Large intestine (tissue), 3 donors: ENCODE measurements around the gene TGM5. TPM values are rescaled to one million over a fixed set of nuclear protein-coding genes. Genes with fewer than 3 reads are reported as not detected.

Experiments used
- DNase-seq, 2 donors: peaks; one replicate each; pipeline versions ENCODE4 v3.0.0 to v3.0.0-alpha.2; 2013
- H3K27ac ChIP-seq: one replicate; pipeline ENCODE4 v1.5.1; 2013; ENCODE audit warnings: low read length
- H3K27me3 ChIP-seq: 2 replicates; pipeline ENCODE4 v1.6.1; 2013; ENCODE audit warnings: low read length; ENCODE audit not compliant: control insufficient read depth, insufficient read depth
- H3K36me3 ChIP-seq: 2 replicates; pipeline ENCODE4 v1.6.1; 2013; ENCODE audit warnings: low read length; ENCODE audit not compliant: control insufficient read depth, insufficient read depth
- H3K4me1 ChIP-seq: one replicate; pipeline ENCODE4 v1.6.1; 2013; ENCODE audit warnings: low read length; ENCODE audit not compliant: control insufficient read depth, insufficient read depth
- H3K4me3 ChIP-seq: one replicate; pipeline ENCODE4 v1.5.1; 2013; ENCODE audit warnings: low read length
- H3K9me3 ChIP-seq: one replicate; pipeline ENCODE4 v1.6.1; 2013; ENCODE audit warnings: mild to moderate bottlenecking, low read depth, low read length, moderate library complexity; ENCODE audit not compliant: control insufficient read depth
- WGBS: methylation state at CpG from one replicate; pipeline ENCODE4 v1.1.5; 2013; ENCODE audit warnings: low lambda C conversion rate; ENCODE audit not compliant: insufficient coverage; 5-methylcytosine and 5-hydroxymethylcytosine counted together
- polyA plus RNA-seq: library from polyadenylated mRNA; unstranded; fragments of 120-200 nt; gene quantifications from one replicate; pipeline ENCODE4 v1.2.1, GENCODE V29; 2013

TGM5 gene
- polyA plus RNA-seq, 1 donor = 0.03 TPM

DNA sequence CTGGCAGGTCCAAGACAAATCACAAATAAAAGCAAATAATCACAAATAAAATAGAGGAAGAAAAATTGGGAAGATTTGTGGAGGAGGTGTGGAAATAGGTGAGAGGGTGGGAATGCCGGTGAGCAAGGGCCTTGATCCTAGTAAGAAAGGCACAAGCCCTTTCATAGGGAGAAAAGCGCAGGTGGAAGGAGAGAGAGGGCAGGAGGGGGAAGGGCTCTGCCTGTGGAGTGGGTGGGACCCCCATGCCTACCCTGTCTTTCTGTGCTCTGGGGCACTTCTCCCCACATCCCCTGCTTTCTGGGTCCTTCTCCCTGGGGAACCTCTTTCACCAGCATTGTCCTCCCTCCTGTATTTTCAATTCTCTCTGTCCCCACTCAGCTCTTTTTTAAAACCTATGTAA is 711 bp upstream of the TGM5 start:
- Histone ChIP-seq H3K27me3 (peaks cover 24% of the 10 kb centered on the region), H3K36me3 (no peaks in the 10 kb centered on the region), H3K27ac (no peak overlapping the region), H3K9me3 (no peaks in the 10 kb centered on the region), H3K4me3 (no peak overlapping the region), H3K4me1 (no peaks in the 10 kb centered on the region)
- WGBS = no CpG with 5 or more reads among the region's 2 CpGs
- DNase-seq = no peak

DNA sequence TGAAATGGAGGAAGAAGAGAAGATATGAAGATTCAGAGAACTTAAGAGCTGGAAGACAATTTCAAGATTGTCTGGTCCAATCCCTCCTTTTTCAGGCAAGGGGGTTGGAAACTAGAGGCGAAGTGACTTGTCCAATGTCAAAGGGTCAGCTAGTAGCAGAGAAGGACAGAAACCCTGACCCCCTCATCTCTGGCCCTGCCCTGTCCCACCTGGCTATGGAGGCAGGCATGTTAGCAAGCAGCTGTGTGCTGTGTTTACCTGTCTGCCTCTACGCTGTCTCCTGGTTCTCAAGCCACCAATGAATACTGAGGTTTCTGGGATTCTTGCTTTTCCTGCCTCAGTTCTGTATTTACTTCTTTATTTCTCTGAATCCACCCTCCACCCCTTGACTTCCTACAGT is 342 bp downstream of the TGM5 start:
- no peak overlapping the region for H3K4me3 ChIP-seq
- H3K4me1 ChIP-seq = no peaks in the 10 kb centered on the region
- DNase-seq = no peak
- no peaks in the 10 kb centered on the region for H3K9me3 ChIP-seq
- no peaks in the 10 kb centered on the region for H3K36me3 ChIP-seq
- no peak overlapping the region for H3K27ac ChIP-seq
- 100% methylated on average over 1 of the region's 2 CpGs for WGBS
- peaks cover 24% of the 10 kb centered on the region for H3K27me3 ChIP-seq

GRCh38 chr15:43260011-43260615 is 6.6 kb downstream of the TGM5 start:
- no peaks in the 10 kb centered on the region for H3K36me3 ChIP-seq
- DNase-seq = no peak
- H3K4me1 ChIP-seq = no peaks in the 10 kb centered on the region
- H3K27ac ChIP-seq = no peak overlapping the region
- no peaks in the 10 kb centered on the region for H3K9me3 ChIP-seq
- WGBS = no CpG with 5 or more reads among the region's 19 CpGs
- H3K4me3 ChIP-seq = no peak overlapping the region
- H3K27me3 ChIP-seq = peaks cover 17% of the 10 kb centered on the region

GRCh38 chr15:43258781-43259180 is 7.9 kb downstream of the TGM5 start:
- Histone ChIP-seq H3K27ac (no peak overlapping the region), H3K4me3 (no peak overlapping the region), H3K36me3 (no peaks in the 10 kb centered on the region), H3K9me3 (no peaks in the 10 kb centered on the region), H3K4me1 (no peaks in the 10 kb centered on the region), H3K27me3 (peaks cover 14% of the 10 kb centered on the region)
- WGBS = no CpG with 5 or more reads among the region's 8 CpGs
- no peak for DNase-seq

DNA sequence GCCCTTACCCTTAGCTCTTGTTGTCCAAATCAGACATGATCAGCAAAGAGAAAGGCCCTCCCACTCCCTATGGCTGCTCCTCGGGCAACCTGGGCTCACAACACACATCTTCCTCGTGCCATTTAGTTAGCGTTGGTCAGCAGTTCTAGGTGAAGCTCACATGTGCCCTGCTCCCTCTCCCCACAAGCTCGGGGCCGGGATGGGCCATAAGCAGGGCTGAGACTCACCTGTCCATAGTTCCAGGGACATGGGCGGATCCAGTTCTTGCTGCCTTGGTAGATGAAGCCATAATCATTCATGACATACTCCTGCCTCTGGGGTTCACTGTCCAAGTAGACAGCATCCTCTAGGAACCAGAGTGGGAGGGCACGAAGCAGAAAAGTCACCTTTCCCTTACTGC is 10.4 kb downstream of the TGM5 start:
- Histone ChIP-seq H3K27ac (no peak overlapping the region), H3K9me3 (no peaks in the 10 kb centered on the region), H3K4me3 (no peak overlapping the region), H3K36me3 (no peaks in the 10 kb centered on the region), H3K4me1 (no peaks in the 10 kb centered on the region), H3K27me3 (peaks cover 12% of the 10 kb centered on the region)
- DNase-seq = no peak
- WGBS = no CpG with 5 or more reads among the region's 7 CpGs

GRCh38 chr15:43255376-43255775 is 11.4 kb downstream of the TGM5 start:
- Histone ChIP-seq H3K9me3 (no peaks in the 10 kb centered on the region), H3K27me3 (peaks cover 12% of the 10 kb centered on the region), H3K4me1 (no peaks in the 10 kb centered on the region), H3K4me3 (no peak overlapping the region), H3K36me3 (no peaks in the 10 kb centered on the region), H3K27ac (no peak overlapping the region)
- no peak for DNase-seq
- 67% methylated on average over 1 of the region's 2 CpGs for WGBS

DNA sequence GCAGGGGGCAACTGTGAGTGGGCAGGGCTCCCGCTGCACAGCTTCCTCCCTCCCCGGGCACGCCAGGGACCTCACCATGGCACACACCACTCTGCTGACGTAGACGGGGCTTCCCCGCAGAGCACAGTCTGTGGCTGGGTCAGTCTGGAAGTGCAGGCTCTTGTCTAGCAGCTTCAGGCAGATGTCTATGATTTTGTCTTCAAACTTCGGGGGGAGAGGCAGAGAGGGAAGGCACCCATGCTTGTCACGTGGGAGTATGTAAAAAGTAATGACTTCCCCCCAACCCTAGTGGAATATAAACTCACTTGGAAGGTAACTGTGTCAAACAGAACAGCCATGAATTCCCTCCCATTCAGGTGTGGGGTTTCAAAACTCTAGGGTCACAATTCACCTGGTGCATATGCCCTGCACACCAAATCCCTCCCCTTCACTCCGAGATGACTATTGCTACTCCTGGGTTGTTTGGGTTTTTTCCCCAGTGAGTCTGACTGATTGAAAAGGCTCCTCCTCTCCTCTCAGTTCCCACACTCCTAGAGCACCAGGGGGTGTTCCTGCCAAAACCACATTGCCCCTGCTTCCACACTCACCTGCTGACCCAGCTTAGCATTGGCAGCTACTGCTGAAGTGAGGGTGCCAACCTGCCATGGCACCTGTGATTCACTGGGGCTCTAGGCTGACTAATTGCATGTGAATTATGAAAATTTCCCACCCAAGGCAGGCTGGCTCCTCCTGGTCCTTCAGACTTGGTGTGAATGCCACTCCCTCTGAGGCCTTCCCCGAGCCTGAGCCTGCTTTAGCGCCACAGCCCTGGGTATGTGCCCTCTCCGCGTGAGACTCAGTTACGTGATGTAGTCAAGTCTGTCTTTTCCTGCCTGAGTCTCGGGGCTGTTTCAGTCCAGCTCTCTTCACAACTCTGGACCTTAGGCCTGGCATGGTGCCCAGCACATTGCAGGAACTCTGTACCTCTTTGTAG is 13.0 kb downstream of the TGM5 start:
- peaks cover 12% of the 10 kb centered on the region for H3K27me3 ChIP-seq
- no peak for DNase-seq
- 60% methylated on average over 1 of the region's 15 CpGs for WGBS
- H3K4me1 ChIP-seq = no peaks in the 10 kb centered on the region
- H3K4me3 ChIP-seq = no peak overlapping the region
- H3K27ac ChIP-seq = no peak overlapping the region
- H3K9me3 ChIP-seq = no peaks in the 10 kb centered on the region
- no peaks in the 10 kb centered on the region for H3K36me3 ChIP-seq

- H3K4me3 ChIP-seq = no peak overlapping the region
- WGBS = no CpG with 5 or more reads among the region's 4 CpGs
- DNase-seq = no peak
- no peak overlapping the region for H3K27ac ChIP-seq
- H3K27me3 ChIP-seq = peaks cover 12% of the 10 kb centered on the region
- no peaks in the 10 kb centered on the region for H3K9me3 ChIP-seq
- no peaks in the 10 kb centered on the region for H3K36me3 ChIP-seq
- H3K4me1 ChIP-seq = no peaks in the 10 kb centered on the region
These were observed 14.9 kb downstream of the TGM5 start for GRCh38 chr15:43251871-43252250.

GRCh38 chr15:43251185-43251870 is 15.4 kb downstream of the TGM5 start:
- H3K36me3 ChIP-seq = no peaks in the 10 kb centered on the region
- H3K4me3 ChIP-seq = no peak overlapping the region
- no peaks in the 10 kb centered on the region for H3K4me1 ChIP-seq
- peaks cover 8% of the 10 kb centered on the region for H3K27me3 ChIP-seq
- WGBS = no CpG with 5 or more reads among the region's 8 CpGs
- no peak for DNase-seq
- no peaks in the 10 kb centered on the region for H3K9me3 ChIP-seq
- no peak overlapping the region for H3K27ac ChIP-seq

GRCh38 chr15:43250785-43251184 is 15.9 kb downstream of the TGM5 start:
- Histone ChIP-seq H3K36me3 (no peaks in the 10 kb centered on the region), H3K9me3 (no peaks in the 10 kb centered on the region), H3K4me1 (no peaks in the 10 kb centered on the region), H3K4me3 (no peak overlapping the region), H3K27me3 (peaks cover 4% of the 10 kb centered on the region), H3K27ac (no peak overlapping the region)
- WGBS = no CpG with 5 or more reads among the region's 2 CpGs
- DNase-seq = no peak
